B cell (primary cell): Measurements from ENCODE around the gene POU3F3. TPM values are rescaled to one million over a fixed set of nuclear protein-coding genes. Genes with fewer than 3 reads are reported as not detected.

Source experiments
- ATAC-seq: fragments of 200-7000 bp; cut with Tn5 transposase; one replicate; pipeline ENCODE4 v1.10.0; 2021; ENCODE audit warnings: low read depth, mild to moderate bottlenecking, moderate number of reproducible peaks, moderate library complexity
- CTCF ChIA-PET: fragments of 350-600 bp; sonication (Branson Sonifier 250); formaldehyde crosslinking; loops from one replicate; lab custom pipeline; 2021; ENCODE audit warnings: antibody characterized with exemption, inconsistent platforms; lab: Charles Lee
- POLR2A ChIA-PET: fragments of 350-600 bp; sonication (Branson Sonifier 250); formaldehyde crosslinking; loops from one replicate; lab custom pipeline; 2021; ENCODE audit warnings: antibody characterized with exemption; lab: Charles Lee
- DNase-seq: peaks from one replicate; pipeline ENCODE4 v3.0.0; 2013
- H2AFZ ChIP-seq: 2 replicates; pipeline ENCODE4 v1.6.1; 2012; ENCODE audit warnings: mild to moderate bottlenecking, low read depth, low read length; ENCODE audit not compliant: insufficient read depth, poor library complexity, severe bottlenecking
- H3K27ac ChIP-seq, 2 donors: 1 replicate in 1 of 2; 2 replicates in 1 of 2; pipeline ENCODE4 v1.5.1; 2012 to 2013; ENCODE audit warnings: low read length in 2 of 2, mild to moderate bottlenecking in 2 of 2, moderate library complexity in 1 of 2
- H3K27me3 ChIP-seq, 4 experiments: fragments of 200-600 bp in 1 of 4; sonication (generic) in 1 of 4; replicated peaks in 1 of 4; 1 replicate in 2 of 4; 2 replicates in 2 of 4; pipeline versions ENCODE4 v1.6.1 to v1.7.0; 2013 to 2016; ENCODE audit warnings: low read length in 3 of 4, mild to moderate bottlenecking in 2 of 4, mixed read lengths in 1 of 4, moderate library complexity in 1 of 4; ENCODE audit not compliant: insufficient read depth in 4 of 4, control insufficient read depth in 3 of 4; ENCODE audit errors: control extremely low read depth in 1 of 4
- H3K36me3 ChIP-seq, 2 experiments: replicated peaks in 1 of 2; 1 replicate in 1 of 2; 2 replicates in 1 of 2; pipeline versions ENCODE4 v1.6.1 to v1.7.1; 2013; ENCODE audit warnings: low read length in 1 of 2; ENCODE audit not compliant: insufficient read depth in 2 of 2, control insufficient read depth in 1 of 2; ENCODE audit errors: control extremely low read depth in 1 of 2, extremely low read depth in 1 of 2
- H3K4me1 ChIP-seq, 2 donors: fragments of 200-600 bp in 1 of 2; sonication (generic) in 1 of 2; 1 replicate in 1 of 2; 2 replicates in 1 of 2; pipeline versions ENCODE4 v1.5.1 to v1.6.1; 2013 to 2017; ENCODE audit warnings: low read length in 2 of 2; ENCODE audit not compliant: control insufficient read depth in 2 of 2, insufficient read depth in 2 of 2
- H3K4me2 ChIP-seq: replicated peaks from 2 replicates; pipeline ENCODE3; 2012; ENCODE audit warnings: mild to moderate bottlenecking, low read depth, low read length; ENCODE audit not compliant: poor library complexity, severe bottlenecking
- H3K4me3 ChIP-seq, 5 experiments: fragments of 200-600 bp in 1 of 5; sonication (generic) in 1 of 5; 1 replicate in 3 of 5; 2 replicates in 2 of 5; pipeline versions ENCODE4 v1.5.1 to v1.7.0; 2011 to 2016; ENCODE audit warnings: low read length in 4 of 5, mild to moderate bottlenecking in 4 of 5, low read depth in 2 of 5, control low read depth in 1 of 5, moderate library complexity in 1 of 5; ENCODE audit not compliant: insufficient read depth in 1 of 5; ENCODE audit errors: control extremely low read depth in 1 of 5, extremely low read depth in 1 of 5
- H3K79me2 ChIP-seq: fragments of 200-600 bp; sonication (generic); one replicate; pipeline ENCODE4 v1.6.0; 2016; ENCODE audit warnings: low read length; ENCODE audit not compliant: control insufficient read depth, insufficient read depth
- H3K9ac ChIP-seq: fragments of 200-600 bp; sonication (generic); 2 replicates; pipeline ENCODE4 v1.6.1; 2017; ENCODE audit warnings: mild to moderate bottlenecking, low read length, moderate library complexity
- H3K9me3 ChIP-seq, 3 donors: one replicate each; pipeline versions ENCODE4 v1.6.1 to v1.7.1; 2013; ENCODE audit warnings: low read length in 2 of 3; ENCODE audit not compliant: control insufficient read depth in 2 of 3, insufficient read depth in 1 of 3; ENCODE audit errors: control extremely low read depth in 1 of 3
- H4K20me1 ChIP-seq: 2 replicates; pipeline ENCODE4 v1.6.0; 2012; ENCODE audit warnings: mild to moderate bottlenecking, low read length; ENCODE audit not compliant: insufficient read depth, control insufficient read depth, poor library complexity, severe bottlenecking
- H3K27ac Mint-ChIP-seq: one replicate; pipeline ENCODE4 v1.8.0; 2021; ENCODE audit warnings: mixed read lengths
- H3K27me3 Mint-ChIP-seq: one replicate; pipeline ENCODE4 v1.8.0; 2021; ENCODE audit warnings: mixed read lengths
- H3K4me1 Mint-ChIP-seq: one replicate; pipeline ENCODE4 v1.8.0; 2021; ENCODE audit warnings: mixed read lengths
- H3K4me3 Mint-ChIP-seq: one replicate; pipeline ENCODE4 v1.8.0; 2021; ENCODE audit warnings: mixed read lengths
- H3K9me3 Mint-ChIP-seq: one replicate; pipeline ENCODE4 v1.8.0; 2022; ENCODE audit warnings: mixed read lengths; ENCODE audit not compliant: insufficient read depth
- EZH2 ChIP-seq: IDR thresholded peaks from 2 replicates; pipeline ENCODE4 v1.6.1; 2012; ENCODE audit warnings: borderline replicate concordance, low read depth, mild to moderate bottlenecking, moderate library complexity, low read length; ENCODE audit not compliant: insufficient read depth, poor library complexity, severe bottlenecking
- WGBS: methylation state at CpG from one replicate; pipeline ENCODE4 v1.1.5; 2013; ENCODE audit warnings: missing lambda C conversion rate; ENCODE audit not compliant: insufficient coverage; 5-methylcytosine and 5-hydroxymethylcytosine counted together
- intact Hi-C: fragments of 100-400 bp; cut with micrococcal nuclease; formaldehyde crosslinking; loops from one replicate; pipeline ENCODE4 v1.10.0; 2022
- polyA plus RNA-seq: library from polyadenylated mRNA; depleted of rRNA; stranded (reverse); fragments of >200 nt; gene quantifications from 2 replicates; pipeline ENCODE4 v1.2.3, GENCODE V29; 2012
- total RNA-seq, 2 donors: library from RNA; stranded (reverse); fragments of 120-200 nt in 1 of 2; gene quantifications; 1 replicate in 1 of 2; 2 replicates in 1 of 2; pipeline versions ENCODE4 v1.2.3 to v1.2.4, GENCODE V29; 2013 to 2022
- TF ChIP-seq, protein P1 (sequence below): fragments of 200-600 bp; IDR thresholded peaks from one replicate; pipeline ENCODE4 v1.8.0; 2022; ENCODE audit warnings: antibody characterized with exemption, mild to moderate bottlenecking

Gene POU3F3
- total and polyA plus RNA-seq, 2 donors (not counting 1 experiment from before 2014, with no cell fraction given), result 0.03 to 0.12 TPM

DNA sequence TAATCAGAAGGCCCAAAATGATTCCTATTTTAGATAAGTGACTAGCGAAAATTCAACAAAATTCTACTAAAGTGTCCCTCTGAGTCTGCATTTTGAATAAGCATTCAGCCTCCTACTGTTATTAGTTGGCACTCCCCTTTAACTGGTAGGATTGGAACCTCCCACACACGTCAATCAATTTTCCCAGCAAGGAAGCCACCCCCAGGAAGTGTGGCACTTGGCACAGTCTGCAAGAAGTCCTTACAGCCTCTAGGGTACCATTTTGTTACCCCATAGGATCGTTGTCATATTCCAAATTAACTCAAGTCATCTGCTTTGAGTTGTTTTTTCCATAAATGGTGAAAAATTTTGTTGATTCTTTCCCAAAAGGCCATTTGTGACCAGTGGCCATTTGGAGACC lies 33.8 kb upstream of the POU3F3 start:
- no peak overlapping the region for H3K27ac ChIP-seq
- TF ChIP-seq, protein P1, sequence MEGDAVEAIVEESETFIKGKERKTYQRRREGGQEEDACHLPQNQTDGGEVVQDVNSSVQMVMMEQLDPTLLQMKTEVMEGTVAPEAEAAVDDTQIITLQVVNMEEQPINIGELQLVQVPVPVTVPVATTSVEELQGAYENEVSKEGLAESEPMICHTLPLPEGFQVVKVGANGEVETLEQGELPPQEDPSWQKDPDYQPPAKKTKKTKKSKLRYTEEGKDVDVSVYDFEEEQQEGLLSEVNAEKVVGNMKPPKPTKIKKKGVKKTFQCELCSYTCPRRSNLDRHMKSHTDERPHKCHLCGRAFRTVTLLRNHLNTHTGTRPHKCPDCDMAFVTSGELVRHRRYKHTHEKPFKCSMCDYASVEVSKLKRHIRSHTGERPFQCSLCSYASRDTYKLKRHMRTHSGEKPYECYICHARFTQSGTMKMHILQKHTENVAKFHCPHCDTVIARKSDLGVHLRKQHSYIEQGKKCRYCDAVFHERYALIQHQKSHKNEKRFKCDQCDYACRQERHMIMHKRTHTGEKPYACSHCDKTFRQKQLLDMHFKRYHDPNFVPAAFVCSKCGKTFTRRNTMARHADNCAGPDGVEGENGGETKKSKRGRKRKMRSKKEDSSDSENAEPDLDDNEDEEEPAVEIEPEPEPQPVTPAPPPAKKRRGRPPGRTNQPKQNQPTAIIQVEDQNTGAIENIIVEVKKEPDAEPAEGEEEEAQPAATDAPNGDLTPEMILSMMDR, result no peak
- TF ChIP-seq EZH2, result no peak
- no peak overlapping the region for H3K4me3 Mint-ChIP-seq
- H3K27me3 Mint-ChIP-seq, result peaks cover 24% of the 10 kb centered on the region
- ChIA-PET POLR2A (no interaction called here), CTCF (no interaction called here)
- H3K27me3 ChIP-seq, result no peaks in the 10 kb centered on the region
- 86% methylated on average over 1 of the region's 3 CpGs for WGBS
- H3K4me3 ChIP-seq, result no peak overlapping the region
- H3K9ac ChIP-seq, result no peak overlapping the region
- H3K9me3 Mint-ChIP-seq, result peaks cover 2% of the 10 kb centered on the region
- H3K79me2 ChIP-seq, result no peaks in the 10 kb centered on the region
- H3K4me2 ChIP-seq, result no peak overlapping the region
- intact Hi-C loops, result no loop called here
- H4K20me1 ChIP-seq, result no peaks in the 10 kb centered on the region
- H3K36me3 ChIP-seq, result no peaks in the 10 kb centered on the region
- no peaks in the 10 kb centered on the region for H3K4me1 Mint-ChIP-seq
- DNase-seq (no peak), ATAC-seq (no peak)
- H2AFZ ChIP-seq, result no peak overlapping the region
- H3K27ac Mint-ChIP-seq, result no peak overlapping the region
- peaks cover 0 to 4% (median 0%) of the 10 kb centered on the region in 3 donors for H3K9me3 ChIP-seq
- no peaks in the 10 kb centered on the region for H3K4me1 ChIP-seq

DNA sequence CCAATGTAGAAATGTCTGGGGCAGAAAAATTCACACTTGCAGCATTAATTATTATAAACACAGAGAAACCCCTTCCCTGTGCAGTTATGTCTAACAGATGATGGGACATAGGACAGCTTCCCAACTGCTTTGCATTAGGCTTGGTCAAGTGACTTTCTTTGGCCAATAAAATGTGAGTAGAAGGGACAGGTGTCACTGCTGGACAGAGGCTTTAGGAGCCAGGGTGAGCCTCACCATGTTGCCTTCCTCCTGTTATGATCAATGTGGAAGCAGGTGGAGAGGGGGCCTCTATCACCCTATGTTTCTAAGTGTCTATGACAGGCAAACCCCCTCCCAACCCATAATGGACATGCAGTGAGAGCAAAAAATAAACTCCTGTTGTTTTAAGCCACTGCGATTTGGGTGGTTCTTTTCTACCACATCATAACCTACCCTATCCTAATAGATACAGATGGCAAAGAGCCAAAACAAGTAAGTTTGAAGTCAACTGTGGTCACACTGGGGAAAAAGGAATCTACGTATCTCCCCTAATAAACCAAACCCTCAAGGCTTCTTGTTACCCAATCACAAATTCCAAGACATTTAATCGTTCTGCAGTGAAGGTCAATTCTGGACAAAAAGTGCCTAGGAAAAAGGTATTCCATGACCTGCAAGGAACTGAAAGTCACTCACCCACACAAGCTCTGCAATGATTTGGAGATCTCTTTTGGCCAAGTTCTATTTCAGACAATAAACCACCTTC lies 28.6 kb upstream of the POU3F3 start:
- H2AFZ ChIP-seq, result no peak overlapping the region
- no peaks in the 10 kb centered on the region for H3K36me3 ChIP-seq
- Mint-ChIP-seq H3K4me3 (no peak overlapping the region), H3K27ac (no peak overlapping the region), H3K27me3 (peaks cover 38% of the 10 kb centered on the region), H3K4me1 (no peaks in the 10 kb centered on the region), H3K9me3 (peaks cover 2% of the 10 kb centered on the region)
- ATAC-seq (no peak), DNase-seq (no peak)
- intact Hi-C loops, result no loop called here
- H3K27ac ChIP-seq, result no peak overlapping the region
- peaks cover 0 to 4% (median 0%) of the 10 kb centered on the region in 3 donors for H3K9me3 ChIP-seq
- H3K27me3 ChIP-seq, result peaks cover 0 to 4% (median 0%) of the 10 kb centered on the region in 4 experiments
- TF ChIP-seq, protein P1, result no peak
- no peak for TF ChIP-seq EZH2
- ChIA-PET CTCF (no interaction called here), POLR2A (no interaction called here)
- no peak overlapping the region for H3K4me2 ChIP-seq
- no peak overlapping the region for H3K9ac ChIP-seq
- 75% methylated on average over 2 of the region's 3 CpGs for WGBS
- H3K79me2 ChIP-seq, result no peaks in the 10 kb centered on the region
- H4K20me1 ChIP-seq, result no peaks in the 10 kb centered on the region
- no peaks in the 10 kb centered on the region for H3K4me1 ChIP-seq
- H3K4me3 ChIP-seq, result no peak overlapping the region
